ENCODE results near the gene CXCL1.

- TF ChIP-seq ZFX (IDR thresholded peaks at IDR 0.05) = no peak
- TF ChIP-seq, protein P1, sequence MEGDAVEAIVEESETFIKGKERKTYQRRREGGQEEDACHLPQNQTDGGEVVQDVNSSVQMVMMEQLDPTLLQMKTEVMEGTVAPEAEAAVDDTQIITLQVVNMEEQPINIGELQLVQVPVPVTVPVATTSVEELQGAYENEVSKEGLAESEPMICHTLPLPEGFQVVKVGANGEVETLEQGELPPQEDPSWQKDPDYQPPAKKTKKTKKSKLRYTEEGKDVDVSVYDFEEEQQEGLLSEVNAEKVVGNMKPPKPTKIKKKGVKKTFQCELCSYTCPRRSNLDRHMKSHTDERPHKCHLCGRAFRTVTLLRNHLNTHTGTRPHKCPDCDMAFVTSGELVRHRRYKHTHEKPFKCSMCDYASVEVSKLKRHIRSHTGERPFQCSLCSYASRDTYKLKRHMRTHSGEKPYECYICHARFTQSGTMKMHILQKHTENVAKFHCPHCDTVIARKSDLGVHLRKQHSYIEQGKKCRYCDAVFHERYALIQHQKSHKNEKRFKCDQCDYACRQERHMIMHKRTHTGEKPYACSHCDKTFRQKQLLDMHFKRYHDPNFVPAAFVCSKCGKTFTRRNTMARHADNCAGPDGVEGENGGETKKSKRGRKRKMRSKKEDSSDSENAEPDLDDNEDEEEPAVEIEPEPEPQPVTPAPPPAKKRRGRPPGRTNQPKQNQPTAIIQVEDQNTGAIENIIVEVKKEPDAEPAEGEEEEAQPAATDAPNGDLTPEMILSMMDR (conservative IDR thresholded peaks at IDR 0.05) = no peak
These were observed 2.9 kb upstream of the CXCL1 start for GRCh38 chr4:73866246-73866645.

Data from C4-2B (cell line).